CD4-positive, alpha-beta T cell treated with Interleukin-1 beta for 1 hour (primary cell): ENCODE measurements around the gene LHFPL2.

ENCODE experiments used
- DNase-seq, 2 donors: peaks; one replicate each; pipeline ENCODE4 v3.0.0-alpha.2; 2020 to 2022

LHFPL2 gene

DNA sequence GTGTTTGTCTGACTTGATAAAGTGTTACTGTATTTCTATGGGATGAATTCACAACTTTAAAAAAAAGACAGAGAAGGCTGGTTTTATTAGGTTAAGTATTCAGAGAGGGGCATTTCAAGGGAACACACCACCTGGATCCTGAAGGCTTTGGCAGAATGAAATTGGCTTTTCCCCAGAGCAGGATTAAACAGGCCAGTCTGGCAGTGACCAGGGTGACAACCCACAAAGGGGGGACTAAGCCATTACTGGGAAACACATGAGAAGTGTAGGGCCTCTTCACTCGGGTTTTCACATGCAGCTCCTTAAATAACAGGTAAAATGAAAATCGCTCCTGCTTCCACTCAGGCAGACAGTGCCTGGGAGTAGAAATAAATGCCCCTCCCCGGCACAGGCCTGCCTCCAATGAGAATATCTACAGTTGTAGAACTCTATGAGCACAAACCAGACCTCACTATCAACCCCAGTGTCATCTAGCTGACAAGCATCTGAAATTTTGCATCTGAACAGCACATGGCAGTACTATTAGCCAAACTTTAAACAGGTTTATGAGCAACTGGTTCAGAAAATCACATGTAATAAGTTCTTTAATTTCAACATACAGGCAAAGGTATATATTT, 85.8 kb downstream of the LHFPL2 start:
- DNase-seq = no peak

DNA sequence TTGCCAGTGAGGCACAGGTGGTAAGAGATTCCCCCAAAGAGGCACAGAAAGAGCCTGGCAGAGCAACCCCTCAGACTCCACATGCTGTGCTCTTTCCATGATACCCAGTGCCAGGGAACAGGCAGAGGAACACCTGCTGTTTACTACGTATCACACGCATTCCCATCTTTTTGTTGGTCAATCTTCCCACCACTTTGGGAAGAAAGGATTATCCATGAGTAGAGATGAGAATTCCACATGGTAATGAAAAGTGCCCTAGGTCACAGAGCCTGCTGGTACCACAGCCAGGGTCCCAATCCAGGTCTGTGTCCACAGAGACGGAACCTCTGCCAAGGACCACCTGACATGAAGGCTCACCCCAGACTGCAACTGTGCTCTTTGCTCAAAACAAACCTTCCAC, 86.6 kb downstream of the LHFPL2 start:
- no peak for DNase-seq

DNA sequence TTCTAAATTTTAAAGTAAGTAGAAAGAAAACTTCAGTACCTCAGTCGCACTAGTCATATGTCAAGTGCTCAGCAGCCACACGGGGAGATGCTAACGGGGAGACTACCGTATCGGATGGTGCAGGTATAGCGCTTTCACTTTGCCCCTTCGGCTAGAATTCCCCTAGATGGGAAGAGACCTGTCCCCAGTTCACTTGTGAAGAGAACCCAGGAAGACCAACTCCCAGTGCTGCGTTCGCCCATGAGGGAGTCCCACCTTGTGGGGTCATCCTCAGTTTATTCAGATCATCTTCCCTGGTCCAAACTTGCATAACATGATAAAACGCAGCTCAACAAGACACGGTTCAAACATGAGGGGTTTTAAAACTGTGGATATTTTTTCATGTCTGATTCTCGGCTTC, 87.3 kb downstream of the LHFPL2 start:
- no peak for DNase-seq

DNA sequence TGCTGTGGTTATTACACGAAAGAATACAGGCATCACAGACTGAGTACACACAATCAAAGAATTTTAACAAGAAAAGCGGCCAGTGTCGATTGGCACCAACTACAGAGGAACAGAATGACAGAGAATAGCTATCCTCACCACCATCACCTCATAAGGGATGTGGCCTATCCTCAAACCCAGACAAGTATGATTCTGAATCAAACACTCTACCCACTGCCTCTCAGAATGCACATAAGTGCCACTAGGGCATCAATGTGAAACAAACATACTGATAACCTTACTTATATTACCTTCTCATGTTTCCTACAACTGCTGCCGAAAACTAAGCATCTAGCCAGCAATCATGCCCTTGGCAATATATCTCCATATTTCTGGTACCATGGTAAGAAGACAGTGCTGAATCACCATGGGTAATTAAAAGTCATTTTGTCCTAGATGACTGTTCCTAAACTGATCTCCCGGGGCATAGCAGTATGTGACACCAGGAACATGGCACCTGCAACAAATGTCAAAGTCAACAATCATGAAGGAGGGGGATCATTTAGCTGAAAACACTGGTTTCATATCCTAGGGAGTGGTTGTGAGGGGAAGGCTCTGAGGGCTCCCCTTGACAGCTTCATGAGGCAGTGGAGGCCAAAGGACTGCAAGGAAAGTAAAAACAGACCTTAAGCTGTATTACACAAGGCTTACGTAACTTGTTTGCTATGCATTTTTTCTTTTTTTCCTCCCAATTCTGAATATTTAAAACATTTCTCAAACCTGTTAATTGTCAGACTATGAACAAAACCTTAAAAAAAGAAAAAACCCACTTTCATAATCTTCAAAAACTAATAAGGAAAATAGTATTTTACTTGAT, 88.3 kb downstream of the LHFPL2 start:
- no peak for DNase-seq

DNA sequence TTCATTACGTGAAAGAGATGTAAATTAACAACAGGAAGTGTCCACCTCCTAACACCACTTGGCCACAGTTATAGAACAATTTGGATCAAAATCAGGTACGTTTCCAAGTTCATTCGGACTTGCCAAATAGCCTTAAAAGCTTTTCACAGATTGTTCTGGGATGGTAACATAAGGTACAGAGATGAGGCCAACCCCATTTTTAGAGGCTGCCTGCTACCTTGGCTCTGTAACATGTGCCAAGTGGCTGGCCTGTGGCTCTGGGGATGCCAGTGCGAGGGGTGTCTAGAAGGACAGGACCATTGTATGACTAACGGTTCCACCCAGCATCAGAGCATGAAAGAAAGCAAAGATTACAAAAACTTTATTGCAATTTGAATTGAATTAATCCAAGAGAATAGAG, 91.0 kb downstream of the LHFPL2 start:
- no peak for DNase-seq

DNA sequence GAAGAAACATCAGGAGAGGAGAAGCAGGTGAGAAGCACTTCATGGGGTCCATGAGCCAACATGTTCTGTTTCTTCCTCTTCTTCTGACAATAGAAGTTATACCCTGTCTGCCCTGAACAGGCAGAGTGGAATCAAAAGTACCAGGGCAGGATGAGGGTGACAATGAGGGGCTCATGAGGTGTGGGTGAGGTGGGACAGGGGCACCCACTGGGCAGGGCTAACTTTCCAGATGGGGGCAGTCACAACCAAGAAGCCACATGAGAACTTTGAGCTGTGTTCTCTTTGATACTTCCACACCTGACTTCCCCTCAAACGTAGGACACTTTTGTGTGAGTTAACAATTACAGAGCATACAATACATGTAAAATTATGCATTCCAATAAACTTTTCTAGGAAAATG, 92.7 kb downstream of the LHFPL2 start:
- no peak for DNase-seq

DNA sequence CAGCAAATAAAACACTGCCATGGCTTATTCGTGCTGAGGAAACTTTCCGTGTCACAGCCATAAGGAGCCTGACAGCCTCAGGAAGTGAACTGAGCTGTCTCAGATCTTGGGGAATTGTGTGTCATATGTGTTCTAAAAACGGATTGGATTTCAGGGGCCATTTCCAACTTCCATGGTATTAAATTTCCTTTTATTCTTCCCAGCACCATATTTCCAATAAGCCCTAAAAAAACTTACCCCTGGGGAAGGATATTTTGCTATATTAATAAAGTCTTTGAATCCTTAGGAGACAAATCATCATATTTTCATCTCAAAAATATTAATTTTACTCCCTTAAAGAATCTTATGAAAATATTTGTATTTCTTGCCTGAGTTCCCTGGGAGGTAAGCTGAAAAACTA, 93.9 kb downstream of the LHFPL2 start:
- DNase-seq = no peak

DNA sequence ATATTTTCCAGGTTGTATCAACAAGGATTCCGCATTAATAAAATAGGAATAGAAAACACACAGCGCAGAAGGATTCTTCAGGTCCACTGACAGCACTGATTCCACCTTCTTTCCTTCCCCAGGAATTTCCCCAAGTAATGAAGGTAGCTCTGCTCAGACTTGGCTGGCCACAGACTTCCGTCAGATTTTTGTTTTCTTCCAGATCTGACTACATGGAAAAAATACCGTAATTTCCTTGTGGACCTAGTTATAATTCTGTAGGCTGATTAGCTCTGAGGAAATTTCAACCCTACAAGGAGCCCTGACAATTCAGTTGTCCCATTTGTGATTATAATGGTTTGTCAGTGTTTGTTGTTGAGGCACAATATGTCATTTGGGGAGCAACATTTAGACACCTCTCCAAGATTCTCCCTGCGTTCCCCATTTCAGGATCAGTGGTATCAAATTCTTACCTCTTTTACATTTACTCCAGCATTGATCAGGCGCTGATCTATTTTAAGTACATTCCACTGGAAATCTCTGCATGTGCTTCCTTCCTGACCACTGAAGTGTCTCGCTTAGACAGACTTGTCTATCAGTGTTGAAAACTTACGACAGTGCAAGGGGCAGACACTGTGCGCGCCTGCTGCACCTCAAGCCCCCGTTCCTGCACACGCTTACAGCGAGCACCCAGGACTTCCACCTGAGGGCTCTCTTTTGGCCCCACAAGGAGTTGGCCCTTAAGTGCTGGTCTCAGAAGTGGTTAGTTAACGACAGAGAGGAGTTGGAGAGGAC, 94.8 kb downstream of the LHFPL2 start:
- DNase-seq = no peak

DNA sequence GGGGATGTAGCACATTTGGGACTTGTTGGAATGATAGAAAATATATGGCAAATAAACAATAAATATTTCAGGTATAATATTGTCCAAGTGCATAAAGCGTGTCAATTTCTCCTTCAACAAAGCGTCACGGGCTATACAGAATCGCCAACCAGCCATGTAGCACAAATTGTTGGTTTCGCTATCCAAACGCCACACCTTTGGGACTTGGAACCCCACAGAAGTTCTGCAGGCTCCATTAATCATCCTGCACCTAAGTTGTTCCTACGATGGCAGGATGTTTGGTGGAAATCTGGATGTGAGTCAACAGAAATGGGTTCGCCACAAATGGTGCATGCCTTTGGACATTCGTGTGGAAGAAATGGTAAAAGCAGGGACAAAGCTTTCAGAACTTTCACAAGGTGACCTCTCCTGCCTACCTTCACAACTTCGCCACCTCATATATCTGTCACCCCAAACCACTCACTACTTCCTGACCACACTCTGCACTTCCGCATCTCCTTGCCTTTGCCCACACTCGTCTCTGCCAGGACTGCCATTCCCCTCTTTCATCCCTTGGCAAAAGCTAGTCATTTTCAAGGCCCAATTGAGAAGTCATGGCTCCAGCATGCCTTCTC, 95.7 kb downstream of the LHFPL2 start:
- DNase-seq = no peak

DNA sequence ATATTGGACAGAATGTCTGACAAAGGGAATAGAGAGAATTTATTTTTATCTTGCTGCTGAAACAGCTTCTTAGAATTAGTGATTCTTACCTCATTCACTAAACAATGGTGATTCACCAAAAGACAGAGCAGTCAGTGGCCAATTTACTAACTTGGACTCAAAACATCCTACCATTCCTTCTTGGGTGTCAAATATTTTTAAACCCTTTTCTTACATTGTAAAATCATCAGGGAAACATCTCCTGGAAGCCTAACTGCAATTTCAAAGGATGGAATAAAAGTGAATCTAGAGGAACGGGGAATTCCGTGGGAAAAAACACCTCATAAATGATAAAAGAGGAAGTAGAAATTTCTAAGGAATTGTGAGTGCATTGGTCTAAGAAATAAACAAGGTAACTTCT, 97.7 kb downstream of the LHFPL2 start:
- no peak for DNase-seq

DNA sequence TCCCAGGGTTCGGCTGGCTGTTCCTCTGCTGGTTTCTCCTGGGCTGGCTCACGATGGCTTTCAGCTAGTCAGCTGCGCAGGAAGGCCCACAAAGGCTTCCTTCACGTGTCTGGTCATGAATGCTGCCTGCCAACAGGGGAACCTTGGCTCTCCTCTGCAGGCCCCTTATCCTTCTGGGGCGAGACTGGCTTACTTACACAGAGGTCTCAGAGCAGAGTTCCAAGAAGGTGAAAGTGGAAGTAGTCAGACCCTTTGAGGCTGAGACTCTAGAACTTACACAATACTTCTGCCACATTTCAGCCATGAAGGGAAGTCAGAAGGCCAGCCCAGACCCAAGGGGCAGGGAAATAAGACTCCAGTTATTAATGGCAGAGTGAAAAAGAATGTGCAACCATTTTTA, 99.5 kb downstream of the LHFPL2 start:
- DNase-seq = peak in 1 of 2 donors; percentile 7

DNA sequence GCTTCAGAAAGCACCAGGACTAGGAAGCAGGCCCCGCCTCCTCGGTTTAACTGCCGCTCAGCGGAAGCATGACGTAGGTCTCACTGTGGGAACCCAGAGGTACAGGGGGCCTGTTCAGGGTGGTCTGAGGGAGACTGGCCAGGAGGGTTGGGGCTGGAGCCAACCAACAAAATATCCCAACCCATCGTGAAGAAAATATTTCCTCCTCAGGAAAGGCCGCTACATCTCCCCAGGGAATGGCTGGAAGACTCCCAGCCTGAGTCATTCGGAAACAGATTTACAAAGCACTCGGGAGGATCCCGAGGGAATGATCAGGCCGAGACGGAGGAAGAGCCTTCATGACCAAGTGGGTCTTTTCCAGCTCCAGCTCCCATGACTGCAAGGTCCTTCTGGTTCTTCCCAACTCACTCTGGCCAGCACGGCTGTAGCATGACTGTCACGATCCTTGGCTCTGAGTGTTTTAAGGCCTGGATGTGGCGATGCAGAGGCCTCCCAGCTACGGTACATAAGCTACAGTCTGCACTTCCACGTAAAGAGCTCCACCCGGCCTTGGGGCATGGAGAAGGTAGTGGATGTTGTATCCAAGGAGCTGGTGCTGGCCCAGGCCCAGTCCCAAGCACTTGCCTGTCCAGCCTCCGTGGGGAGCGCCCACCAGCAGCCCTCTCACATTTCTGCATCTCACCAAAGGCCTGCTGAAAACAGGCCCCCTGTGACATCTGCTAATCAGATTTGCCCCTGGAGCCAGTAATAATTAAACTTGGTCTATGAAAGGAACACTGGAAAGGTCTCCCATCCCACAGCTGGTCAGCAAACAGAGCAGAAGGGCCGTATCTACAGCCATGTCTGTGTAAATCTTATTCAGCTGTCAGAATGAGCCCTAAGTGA, 100.6 kb downstream of the LHFPL2 start:
- no peak for DNase-seq

DNA sequence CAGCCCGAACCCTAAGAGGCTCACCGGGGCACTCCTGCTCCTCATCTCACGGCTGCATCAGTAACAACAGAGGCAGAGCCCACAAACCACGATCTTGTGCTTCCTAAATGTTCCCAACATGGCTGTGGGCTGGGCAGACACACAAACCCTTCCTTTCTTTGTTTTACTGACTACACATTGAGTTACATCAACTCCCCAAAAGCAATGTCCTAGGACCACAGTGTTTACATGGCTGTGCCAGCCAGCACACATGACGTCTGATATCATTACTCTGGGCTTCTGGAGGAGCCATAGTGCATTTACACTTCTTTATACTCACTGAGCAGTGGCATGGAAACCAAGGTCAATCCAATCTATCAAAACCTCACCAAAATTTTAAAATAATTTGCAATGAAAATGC, 101.4 kb downstream of the LHFPL2 start:
- no peak for DNase-seq

DNA sequence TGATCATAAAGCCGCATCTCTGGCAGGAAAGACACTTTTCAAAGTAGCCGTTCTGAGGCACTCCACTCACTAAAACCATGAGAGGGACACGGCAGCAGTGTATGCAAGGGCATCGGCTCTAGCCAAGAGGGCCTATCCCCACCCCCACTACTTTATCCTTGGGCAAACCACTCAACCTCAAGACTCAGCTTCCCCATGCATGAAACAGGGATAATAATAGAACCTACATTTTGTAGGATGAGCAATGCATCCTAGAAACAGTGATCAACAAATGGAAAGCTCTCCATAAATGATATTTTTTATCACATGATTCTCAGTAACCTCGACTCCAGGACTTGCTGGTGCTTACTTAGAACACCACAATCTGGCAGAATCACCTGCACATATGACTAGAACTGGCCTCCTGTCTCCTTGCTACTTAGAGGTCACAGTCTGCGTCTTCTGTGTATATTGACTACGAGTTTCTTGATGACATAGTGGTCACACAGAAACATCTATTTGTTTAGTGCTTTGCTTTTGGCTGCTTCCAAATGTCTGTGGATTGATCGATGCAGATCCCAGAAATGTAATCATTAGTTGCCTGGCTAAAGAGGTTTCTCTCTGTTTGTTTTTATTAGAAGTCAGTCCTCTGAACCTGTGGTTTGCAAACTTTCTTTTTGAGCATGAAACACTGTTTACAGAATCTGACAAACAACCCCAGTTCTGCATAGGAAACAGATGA, 102.1 kb downstream of the LHFPL2 start:
- no peak for DNase-seq

DNA sequence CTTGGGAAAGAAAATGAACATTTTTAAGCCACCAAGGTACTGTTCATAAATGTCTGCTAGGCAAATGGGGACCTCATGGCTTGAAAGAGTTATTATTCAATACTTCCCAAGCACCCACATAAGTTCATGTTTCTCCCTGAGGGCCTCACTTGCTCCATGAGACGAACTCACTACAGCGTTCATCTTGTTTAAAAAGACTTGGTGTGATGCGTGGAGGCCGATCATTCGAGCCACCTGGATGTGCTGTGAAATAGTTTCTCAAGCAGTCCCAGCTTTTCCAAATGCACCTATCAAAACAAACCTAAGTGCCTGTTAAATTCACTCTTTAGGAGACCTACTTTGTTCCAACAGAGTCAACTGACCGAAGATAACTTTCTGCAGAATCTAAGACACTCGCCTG, 103.2 kb downstream of the LHFPL2 start:
- DNase-seq = no peak

DNA sequence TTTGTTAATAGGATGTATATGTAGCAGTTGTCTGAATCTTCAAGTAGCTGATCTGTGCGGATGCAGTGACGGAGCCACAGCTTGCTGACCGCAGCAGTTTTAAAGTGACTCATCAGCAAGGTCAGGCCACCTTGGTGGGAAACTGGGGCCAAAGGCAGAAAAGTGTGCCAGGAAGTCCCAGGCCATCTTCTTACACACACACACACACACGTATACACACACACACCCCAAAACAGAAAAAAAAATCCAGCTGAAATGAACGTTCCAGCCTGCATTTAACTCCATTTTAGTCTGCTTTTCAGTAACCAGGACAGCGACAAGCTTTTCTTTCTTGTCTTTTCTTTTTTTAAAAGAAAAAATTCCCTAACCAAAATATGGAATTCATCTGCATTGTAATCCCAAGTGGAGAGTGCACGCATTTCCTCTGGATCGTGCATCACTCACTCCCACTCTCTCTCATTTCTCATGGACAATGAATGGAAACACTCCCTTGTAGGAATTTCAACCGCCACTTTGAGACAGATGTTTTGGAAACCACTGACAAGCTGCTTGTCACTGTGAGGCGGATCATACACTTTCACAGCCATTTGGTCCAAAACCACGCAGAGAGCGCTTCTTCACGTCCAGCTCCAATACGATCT, 103.9 kb downstream of the LHFPL2 start:
- no peak for DNase-seq

DNA sequence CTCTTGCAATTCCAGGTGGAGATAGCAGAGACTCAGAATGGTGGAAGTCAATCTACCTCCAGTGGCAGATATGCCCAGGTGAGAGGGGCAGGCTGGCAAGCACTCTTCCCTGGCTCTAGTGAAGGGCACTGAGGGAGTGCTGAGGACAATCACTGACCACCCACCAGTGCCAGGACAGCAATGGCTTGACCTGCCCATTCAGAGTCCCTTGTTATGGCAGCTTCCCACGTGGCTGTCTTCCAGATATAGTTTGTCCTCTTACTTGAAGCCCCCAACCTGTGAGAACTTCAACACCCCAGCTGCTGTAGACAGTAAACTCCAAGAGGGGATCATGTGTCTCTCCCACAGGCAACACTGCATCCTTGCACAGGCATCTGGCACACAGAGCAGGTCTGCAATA, 104.7 kb downstream of the LHFPL2 start:
- no peak for DNase-seq

DNA sequence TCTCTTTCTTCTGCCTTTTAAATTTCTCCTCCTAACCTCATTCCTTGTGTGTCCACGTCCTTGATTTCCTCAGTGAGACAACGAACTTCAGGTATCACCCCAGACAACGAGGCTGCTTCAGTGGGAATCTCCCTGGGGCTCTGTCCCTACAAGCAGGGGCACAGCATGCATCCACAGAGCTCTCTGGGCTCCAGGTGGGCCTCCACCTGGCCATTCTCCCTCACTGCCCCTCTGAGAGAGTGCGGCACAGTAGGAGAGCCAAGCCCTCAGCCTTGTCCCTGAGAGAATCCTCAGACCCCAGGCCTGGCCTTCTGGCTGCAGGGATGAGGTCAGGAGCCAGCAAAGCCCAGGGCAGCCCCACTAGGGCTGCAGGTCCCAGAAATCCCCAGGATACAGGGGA, 105.3 kb downstream of the LHFPL2 start:
- DNase-seq = no peak

DNA sequence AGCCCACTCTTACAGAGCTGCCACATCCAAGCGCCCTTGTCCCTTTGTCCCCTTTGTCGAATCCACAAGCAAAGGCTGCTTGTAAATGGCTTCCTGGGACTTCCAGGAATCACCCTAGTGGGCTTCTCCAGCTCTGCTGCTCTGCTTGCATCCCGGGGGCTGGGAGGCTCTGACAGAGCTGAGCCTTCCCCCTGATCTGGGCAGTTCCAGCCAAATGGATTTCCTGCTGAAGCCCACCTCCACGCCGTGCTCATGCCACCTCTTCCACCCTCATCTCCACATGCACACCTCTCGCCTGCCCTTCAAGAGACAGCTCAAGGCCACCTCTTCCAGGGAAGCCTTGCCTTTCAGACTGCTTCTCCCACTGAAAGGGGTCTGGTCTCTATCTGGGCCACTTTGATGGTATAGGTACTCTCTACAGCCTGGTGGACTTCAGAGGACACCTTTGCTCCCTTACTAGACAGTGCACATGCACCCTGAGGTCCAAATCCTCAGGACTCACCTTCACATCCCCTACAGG, 106.2 kb downstream of the LHFPL2 start:
- no peak for DNase-seq

DNA sequence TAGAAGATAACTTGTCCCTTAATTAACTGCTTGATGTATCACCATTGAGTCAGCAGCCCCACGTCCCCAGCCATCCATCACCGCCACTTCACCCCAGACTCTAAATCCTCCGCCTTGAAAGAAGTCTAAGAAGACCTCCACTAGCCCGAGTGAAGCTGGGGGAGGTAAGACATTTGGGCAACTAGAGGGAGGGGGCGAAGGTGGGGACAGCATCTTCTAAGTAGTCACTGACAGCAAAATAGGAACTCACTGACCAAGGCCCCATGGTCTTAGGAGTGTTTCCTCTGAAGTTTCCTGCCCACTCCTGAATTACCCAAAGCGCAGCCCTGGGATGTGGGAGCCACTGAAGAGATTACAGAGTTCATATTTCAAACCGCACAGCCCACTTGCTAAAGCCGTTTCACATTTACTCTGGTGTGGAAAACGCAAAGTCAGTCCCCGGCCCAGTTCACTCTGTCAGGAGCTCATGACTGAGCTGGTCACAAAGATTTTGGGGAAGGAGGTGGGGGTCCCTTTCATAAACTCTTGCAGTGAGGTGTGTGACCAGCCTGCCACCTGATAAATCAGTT, 107.4 kb downstream of the LHFPL2 start:
- no peak for DNase-seq
